PFSK-1 (cell line): ENCODE results near the gene VWA3B.

Experiments
- FOXP2 ChIP-seq: optimal IDR thresholded peaks from 2 replicates; pipeline ENCODE3; 2011; ENCODE audit warnings: borderline replicate concordance, control low read depth, inconsistent platforms; ENCODE audit not compliant: insufficient read depth; ENCODE audit errors: extremely low read length, extremely low read depth
- POLR2AphosphoS5 ChIP-seq: IDR thresholded peaks from 2 replicates; pipeline ENCODE4 v1.6.1; 2012; ENCODE audit warnings: low read depth, mild to moderate bottlenecking, control low read depth, low read length, moderate library complexity
- SIN3A ChIP-seq: IDR thresholded peaks from 2 replicates; pipeline ENCODE4 v1.6.1; 2012; ENCODE audit warnings: mild to moderate bottlenecking, low read length, moderate library complexity, borderline replicate concordance; ENCODE audit not compliant: insufficient read depth
- TAF1 ChIP-seq: IDR thresholded peaks from 2 replicates; pipeline ENCODE4 v1.6.1; 2012; ENCODE audit warnings: low read length, control low read depth, borderline replicate concordance; ENCODE audit not compliant: insufficient read depth
- TF ChIP-seq, protein P1 (sequence below), 2 experiments: IDR thresholded peaks; 2 replicates each; pipeline versions ENCODE4 v1.6.1 to v1.8.0; 2011 to 2012; ENCODE audit warnings: low read depth in 2 of 2, low read length in 2 of 2, control low read depth in 1 of 2, inconsistent platforms in 1 of 2, mild to moderate bottlenecking in 1 of 2, moderate library complexity in 1 of 2; ENCODE audit not compliant: insufficient read depth in 1 of 2

Gene VWA3B

GRCh38 chr2:98234776-98235175 lies 147.8 kb downstream of the VWA3B start:
- TF ChIP-seq, protein P1, sequence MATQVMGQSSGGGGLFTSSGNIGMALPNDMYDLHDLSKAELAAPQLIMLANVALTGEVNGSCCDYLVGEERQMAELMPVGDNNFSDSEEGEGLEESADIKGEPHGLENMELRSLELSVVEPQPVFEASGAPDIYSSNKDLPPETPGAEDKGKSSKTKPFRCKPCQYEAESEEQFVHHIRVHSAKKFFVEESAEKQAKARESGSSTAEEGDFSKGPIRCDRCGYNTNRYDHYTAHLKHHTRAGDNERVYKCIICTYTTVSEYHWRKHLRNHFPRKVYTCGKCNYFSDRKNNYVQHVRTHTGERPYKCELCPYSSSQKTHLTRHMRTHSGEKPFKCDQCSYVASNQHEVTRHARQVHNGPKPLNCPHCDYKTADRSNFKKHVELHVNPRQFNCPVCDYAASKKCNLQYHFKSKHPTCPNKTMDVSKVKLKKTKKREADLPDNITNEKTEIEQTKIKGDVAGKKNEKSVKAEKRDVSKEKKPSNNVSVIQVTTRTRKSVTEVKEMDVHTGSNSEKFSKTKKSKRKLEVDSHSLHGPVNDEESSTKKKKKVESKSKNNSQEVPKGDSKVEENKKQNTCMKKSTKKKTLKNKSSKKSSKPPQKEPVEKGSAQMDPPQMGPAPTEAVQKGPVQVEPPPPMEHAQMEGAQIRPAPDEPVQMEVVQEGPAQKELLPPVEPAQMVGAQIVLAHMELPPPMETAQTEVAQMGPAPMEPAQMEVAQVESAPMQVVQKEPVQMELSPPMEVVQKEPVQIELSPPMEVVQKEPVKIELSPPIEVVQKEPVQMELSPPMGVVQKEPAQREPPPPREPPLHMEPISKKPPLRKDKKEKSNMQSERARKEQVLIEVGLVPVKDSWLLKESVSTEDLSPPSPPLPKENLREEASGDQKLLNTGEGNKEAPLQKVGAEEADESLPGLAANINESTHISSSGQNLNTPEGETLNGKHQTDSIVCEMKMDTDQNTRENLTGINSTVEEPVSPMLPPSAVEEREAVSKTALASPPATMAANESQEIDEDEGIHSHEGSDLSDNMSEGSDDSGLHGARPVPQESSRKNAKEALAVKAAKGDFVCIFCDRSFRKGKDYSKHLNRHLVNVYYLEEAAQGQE (IDR thresholded peaks at IDR 0.05; ENCODE audit: insufficient read depth in 1 of 2, low read depth in 2 of 2, low read length in 2 of 2): no peak
- TF ChIP-seq FOXP2 (no peak), SIN3A (no peak), POLR2AphosphoS5 (no peak), TAF1 (no peak)

- no peak for TF ChIP-seq TAF1
- no peak for TF ChIP-seq FOXP2
- TF ChIP-seq POLR2AphosphoS5: no peak
- TF ChIP-seq SIN3A: no peak
- TF ChIP-seq, protein P1 (IDR thresholded peaks at IDR 0.05; ENCODE audit: insufficient read depth in 1 of 2, low read depth in 2 of 2, low read length in 2 of 2): no peak
Observed at GRCh38 chr2:98236935-98237334, 150.0 kb downstream of the VWA3B start.

DNA sequence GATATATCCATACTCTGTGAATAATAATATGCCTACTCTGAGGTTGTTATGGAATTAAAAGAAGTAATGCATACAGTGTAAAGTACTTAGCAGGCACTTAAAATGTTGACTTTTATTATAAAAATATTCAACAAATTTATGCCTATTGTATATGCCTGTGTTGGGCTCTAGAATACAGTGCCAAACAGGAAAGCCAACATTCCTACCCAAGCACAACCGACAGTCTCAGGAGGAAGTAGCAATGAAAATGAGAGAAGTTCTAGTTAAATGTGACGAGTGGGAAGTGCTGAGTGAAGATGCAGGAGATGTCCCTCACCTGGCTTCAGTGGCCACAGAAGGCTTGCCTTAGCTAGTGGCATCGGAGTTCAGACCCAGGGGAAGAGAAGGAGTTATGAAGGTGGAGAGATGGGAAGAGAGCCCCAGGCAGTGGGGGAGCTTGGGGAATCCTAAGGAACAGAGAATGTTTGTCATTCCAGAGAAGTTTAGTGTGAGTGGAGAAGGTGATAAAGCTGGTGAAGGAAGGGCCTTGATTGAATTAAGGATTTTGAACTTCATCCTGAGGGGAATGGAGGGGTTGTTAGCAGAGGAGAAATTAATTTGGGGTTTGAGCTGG lies 153.9 kb downstream of the VWA3B start:
- TF ChIP-seq FOXP2 (no peak), SIN3A (no peak), POLR2AphosphoS5 (no peak), TAF1 (no peak)
- TF ChIP-seq, protein P1 (IDR thresholded peaks at IDR 0.05; ENCODE audit: insufficient read depth in 1 of 2, low read depth in 2 of 2, low read length in 2 of 2): no peak

DNA sequence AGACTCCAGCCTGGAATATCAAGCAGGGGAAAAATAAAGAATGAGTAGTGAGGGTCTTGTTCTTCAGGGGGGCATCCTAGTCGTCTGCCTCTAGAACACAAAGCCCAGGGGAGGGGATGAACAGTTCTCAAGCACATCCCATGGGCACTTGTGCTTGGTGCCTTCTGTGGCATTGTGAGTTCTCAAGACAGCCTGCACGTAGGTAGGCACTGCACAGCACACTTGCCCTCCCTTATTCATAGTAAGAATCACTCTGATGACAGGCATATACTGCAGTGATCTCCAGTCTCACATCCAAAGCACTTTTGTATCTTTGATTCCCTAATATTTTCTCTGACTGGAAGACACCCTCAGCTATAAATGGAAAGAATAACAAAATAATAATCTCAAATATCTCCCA lies 154.6 kb downstream of the VWA3B start:
- no peak for TF ChIP-seq FOXP2
- no peak for TF ChIP-seq POLR2AphosphoS5
- TF ChIP-seq TAF1: no peak
- no peak for TF ChIP-seq SIN3A
- TF ChIP-seq, protein P1 (IDR thresholded peaks at IDR 0.05; ENCODE audit: insufficient read depth in 1 of 2, low read depth in 2 of 2, low read length in 2 of 2): no peak

- TF ChIP-seq, protein P1 (IDR thresholded peaks at IDR 0.05; ENCODE audit: insufficient read depth in 1 of 2, low read depth in 2 of 2, low read length in 2 of 2): no peak
- TF ChIP-seq SIN3A: no peak
- TF ChIP-seq TAF1: no peak
- no peak for TF ChIP-seq FOXP2
- TF ChIP-seq POLR2AphosphoS5: no peak
Observed at GRCh38 chr2:98242003-98242402, 155.0 kb downstream of the VWA3B start.
